HG02870 (cell line): ENCODE measurements around the gene JSRP1.

Source experiments
- ATAC-seq: cut with Tn5 transposase; IDR thresholded peaks from one replicate; pipeline ENCODE4 v1.9.1; 2021; ENCODE audit warnings: mild to moderate bottlenecking, moderate library complexity; ENCODE audit not compliant: unreplicated experiment

Gene JSRP1, protein sequence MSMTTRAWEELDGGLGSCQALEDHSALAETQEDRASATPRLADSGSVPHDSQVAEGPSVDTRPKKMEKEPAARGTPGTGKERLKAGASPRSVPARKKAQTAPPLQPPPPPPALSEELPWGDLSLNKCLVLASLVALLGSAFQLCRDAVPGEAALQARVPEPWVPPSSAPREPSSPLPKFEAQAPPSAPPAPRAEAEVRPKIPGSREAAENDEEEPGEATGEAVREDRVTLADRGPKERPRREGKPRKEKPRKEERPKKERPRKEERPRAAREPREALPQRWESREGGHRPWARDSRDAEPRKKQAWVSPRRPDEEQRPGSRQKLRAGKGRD

DNA sequence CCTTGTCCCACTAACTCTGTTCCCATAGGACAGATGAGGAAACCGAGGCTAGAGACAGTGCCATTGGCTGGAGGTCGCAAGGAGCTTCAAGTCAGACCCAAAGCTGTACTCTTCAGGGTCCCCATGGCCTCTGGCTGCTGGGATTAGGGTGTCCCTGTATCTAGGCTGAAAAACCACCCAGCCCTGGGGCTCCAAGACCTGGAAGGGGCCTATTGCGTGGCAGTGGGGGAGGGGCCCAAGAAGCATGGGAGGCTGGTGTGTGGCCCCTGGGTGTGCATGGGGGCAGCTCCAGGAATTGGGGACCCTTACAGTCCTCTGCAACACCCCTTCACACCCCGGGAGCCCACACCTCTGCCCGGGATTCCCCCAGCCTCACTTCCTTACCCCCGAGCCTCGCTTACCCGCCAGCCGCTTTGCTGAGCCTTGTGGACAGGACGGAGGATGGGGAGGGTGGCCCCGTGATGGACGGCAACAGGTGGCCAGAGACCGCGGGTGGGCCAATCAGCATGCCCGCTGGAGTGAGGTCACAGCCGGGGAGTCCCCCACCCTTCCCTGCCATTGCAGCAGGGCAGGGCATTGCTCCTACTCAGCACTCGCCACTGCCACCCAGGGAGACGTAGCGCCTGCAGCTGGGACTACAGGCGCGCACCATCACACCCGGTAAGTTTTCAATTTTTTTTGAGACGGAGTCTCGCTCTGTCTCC lies at the start of gene JSRP1:
Gene JSRP1 (minus strand): TSS at position 436 of the 704 bp plus-strand sequence. CDS start 1,103 bp downstream, outside the sequence.
- ATAC-seq = no peak

DNA sequence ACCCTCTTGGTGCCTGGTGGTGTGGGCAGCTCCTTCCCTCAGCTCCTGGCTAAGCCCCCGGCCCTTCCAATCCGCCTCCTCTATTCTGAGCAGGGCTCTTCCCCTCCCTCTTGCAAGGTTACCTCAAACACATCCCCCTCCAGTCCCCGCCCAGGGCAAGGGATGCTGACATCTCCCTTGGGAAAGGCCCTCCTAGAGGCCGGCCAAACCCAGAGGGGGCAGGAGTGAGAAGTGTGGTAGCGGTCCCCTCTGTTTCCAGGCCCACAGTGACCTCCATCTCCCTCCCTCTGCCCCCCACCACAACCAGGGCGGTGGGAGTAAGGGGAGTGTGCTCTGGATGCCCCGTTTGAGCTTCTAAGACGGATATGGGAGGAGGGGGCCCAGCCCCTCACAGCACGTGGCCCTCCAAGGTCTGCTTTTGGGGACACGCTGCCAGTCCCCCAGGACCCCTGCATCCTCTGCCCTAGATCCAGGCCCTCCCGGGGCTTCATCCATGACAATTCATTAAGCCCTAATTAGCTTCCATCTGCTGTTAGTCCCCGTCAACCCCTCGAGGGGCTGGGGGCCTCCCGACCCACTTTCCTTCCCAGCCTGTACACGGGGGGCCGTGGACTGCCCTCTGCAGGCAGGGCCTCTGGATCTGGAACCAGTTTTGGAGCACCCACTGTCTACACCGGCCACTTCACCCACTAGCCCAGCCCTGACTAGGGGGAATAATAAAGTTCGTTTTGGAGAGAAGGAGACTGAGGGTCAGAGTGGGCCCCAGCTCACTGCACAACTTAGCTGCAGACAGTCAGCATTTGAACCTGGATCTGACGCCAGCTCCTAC lies 49.4 kb upstream of the JSRP1 start:
- ATAC-seq = no peak

DNA sequence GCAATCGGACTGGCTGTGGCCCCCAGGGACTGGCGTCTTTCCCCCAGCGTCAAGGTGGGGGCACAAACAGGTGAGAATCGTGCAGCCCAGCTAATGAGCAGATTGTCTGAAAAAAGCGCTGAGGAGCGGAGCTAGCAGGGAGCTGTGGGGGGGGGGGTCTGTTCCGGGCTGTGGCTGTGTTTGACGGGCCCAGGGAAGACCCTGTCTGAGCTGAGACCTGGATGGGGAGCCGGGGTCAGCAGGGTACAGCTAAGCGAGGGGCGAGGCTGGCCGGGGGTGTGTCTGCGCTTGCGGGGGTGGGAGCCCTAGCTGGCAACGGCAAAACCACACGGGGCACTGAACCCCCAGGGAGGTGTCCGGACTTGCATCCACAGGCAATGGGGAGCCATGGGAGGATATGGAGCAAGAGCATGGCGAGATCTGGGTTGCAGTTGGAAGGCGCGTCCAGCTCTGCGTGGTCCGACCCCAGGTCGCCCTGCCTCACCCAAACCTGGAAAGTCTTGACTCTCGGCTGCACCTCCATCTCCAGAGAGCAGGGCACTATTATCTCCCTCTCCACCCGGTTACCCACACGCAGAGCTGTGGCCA lies 47.1 kb upstream of the JSRP1 start:
- ATAC-seq = no peak

DNA sequence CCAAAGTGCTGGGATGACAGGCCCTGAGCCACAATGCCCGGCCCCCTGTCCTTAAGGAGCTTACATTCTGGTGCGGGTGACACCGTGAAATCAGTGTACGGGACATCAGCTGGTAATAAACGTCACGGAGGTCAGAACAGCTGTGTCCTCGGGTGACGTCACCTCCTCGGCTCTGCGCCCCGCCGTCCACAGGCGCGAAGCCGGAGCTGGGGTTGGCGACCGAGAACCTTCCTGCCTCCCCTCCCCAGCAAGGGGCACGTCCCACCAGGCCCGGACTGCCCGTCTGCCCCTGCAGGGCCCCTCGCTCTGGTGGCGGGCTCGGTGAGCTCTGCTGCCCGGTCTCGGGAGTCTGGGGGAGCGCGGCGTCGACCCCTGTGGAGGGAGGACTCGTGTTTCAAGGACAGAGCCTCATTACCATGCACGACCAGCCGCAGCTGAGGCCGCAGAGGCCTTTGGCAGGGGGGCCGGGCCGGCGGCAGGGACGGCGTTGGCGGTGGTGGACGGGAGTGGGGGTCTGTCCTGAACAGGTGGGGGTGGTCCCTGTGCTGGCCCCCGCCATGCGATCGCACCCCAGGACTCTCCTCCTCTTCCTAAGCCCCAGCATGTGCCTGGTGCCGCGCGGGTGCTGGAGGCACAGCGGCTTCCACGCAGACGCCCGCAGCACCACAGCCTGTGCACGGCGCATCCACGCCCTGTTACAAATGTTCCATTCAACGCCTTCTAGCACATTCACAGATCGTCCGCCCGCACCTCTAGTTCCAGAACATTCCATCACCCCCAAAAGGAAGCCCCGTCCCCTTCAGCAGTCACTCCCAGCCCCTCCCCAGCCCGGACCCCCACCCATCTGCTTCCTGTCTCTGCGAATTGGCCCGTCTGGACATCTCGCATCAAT lies 46.3 kb upstream of the JSRP1 start:
- ATAC-seq = no peak

DNA sequence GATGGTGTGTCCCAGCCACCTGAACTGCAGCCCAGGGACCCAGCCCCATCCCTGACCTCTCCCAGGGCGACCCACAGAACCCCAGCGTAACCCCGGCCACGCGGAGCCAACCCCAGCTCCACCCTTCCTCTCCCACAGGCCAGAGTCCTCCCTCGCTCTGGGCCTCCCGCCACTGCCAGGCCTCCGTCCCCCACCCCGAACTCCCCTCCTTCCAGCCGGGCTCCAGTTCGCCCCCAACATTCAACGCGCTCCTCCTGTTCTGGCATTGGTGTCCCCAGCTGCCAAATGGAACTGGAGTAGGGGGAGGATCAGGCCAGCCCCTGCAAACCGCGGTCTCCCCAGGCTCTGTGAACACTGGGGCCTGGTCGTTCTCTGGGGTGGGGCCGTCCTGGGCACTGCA lies 44.3 kb upstream of the JSRP1 start:
- no peak for ATAC-seq

DNA sequence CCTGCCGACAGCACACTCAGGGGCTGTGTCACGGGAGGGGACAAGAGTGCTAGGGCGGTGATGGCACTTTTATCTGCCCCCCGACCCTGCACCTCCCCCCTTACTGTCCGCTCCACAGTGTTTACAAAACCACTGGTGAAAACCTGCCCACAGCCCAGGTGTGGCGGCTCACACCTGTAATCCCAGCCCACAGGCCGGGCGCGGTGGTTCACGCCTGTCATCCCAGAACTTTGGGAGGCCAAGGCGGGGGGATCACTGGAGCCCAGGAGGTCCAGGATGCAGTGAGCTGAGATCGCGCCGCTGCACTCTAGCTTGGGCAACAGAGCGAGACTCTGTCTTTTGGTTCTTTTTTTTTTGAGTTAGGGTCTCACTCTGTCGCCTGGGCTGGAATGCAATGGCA lies 39.9 kb upstream of the JSRP1 start:
- ATAC-seq = no peak

DNA sequence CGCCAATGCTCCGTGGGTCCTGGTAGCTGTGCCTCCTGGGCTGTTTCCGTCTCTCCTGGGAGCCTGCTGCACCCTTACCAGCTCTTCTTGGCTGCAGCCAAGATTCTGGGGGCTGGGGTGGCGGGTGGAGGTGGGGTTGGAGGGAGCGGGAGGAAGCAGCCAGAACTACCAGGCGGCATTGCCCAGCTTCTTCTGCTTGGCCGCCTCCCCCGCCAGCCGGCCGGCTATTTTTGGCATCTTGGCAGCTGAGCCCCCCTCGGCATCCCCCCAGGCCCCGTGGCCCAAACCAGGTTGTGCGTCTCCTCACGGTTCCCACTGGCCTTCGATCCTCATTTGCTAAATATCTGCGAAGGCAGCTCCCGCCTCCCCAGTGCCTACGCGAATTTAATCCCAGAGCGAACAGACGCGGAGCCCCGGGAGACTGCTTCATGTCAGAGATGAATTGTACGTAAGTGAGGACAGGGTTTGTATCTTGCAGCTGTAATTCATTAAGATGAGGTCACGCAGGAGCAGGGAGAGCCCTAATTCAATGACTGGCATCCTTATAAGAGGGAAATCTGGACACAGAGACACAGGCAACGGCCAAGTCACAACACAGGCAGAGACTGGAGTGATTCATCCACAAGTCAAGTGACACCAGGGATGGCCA lies 38.6 kb upstream of the JSRP1 start:
- ATAC-seq = no peak

DNA sequence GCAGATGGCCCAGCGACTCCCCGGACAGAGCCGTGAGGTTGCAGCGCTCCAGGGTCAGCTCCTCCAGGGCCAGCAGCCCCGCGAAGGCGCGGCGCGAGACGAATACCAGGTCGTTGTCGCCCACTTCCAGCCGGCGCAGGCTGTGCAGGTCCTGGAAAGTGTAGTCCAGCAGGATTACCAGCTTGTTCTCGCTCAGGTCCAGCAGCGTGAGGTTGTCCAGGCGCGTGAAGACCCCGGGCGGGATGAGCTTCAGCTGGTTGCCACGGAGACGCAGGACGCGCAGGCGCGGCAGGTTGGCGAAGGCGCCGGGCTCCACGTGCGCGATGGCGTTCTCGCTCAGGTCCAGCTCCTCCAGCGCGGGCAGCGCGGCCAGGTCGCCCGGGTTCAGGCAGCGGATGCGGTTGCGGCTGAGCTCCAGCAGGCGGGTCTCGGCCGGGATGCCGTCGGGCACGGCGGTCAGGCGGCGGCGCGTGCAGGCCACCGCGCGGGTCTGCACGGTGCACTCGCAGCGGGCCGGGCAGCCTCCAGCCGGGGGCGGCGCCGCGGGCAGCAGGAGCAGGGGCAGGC lies 35.1 kb upstream of the JSRP1 start:
- no peak for ATAC-seq

DNA sequence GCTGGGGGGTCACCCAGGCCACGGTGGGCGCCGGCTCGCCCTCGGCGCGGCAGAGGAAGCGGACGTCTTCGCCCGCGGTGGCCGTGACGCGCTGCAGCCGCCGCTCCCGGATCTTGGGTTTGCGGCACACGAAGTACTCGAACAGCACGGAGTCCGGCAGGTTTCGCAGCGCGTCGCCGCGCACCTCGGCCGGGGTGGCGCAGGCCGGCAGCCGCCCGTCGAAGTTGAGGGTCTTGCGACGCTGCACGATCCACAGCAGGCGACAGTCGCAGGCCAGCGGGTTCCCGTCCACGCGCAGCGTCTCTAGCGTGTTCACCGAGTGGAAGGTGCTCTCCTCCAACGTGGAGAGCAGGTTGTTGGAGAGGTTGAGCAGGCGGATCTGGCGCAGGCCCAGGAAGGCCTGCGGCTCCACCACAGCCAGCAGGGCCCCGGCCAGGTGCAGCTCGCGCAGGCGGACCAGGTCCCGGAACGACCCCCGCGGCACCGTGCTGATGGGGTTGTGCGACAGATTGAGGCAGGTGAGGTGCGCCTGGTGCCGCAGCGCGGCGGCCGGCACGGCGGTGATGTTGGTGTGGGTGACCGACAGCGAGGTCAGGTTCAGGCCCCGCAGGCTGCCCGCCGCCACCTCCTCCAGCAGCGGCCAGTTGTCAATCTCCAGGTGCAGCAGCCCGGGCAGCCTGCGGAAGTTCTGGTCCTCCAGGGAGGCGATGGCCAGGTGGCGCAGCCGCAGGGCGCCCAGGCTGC lies 34.4 kb upstream of the JSRP1 start:
- ATAC-seq = no peak

DNA sequence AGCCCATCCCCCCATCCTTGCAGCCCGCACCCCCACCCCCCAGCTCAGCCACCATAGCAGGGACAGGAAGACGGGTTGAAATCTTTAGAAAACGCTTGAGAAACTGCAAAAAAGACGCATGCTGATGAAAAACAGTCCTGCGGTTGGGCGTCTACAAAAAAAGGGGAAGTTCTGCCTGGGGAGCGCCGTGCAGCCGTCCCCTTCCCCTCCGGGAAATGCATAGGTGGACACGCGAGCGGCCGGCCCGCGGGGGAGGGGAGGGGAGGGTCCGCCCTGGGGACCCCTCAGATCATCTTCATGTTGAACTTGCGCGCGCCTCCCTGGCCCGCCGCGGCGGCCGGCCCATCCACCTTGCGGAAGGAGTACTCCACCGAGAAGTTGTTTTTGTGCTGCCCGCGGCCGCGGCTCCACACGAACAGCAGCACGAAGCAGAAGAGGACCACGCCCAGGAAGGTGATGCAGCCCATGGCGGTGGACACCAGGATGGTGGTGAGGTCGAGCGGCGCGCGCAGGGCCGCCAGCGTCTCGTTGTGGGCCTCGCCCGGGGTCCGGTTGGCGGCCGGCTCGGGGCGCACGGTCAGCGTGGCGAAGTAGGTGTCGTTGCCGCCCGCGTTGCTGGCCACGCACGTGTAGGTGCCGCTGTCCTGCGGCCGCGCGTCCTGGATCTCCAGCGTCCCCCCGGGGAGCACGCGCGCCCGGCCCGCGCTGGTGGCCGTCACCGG lies 33.7 kb upstream of the JSRP1 start:
- ATAC-seq = no peak

DNA sequence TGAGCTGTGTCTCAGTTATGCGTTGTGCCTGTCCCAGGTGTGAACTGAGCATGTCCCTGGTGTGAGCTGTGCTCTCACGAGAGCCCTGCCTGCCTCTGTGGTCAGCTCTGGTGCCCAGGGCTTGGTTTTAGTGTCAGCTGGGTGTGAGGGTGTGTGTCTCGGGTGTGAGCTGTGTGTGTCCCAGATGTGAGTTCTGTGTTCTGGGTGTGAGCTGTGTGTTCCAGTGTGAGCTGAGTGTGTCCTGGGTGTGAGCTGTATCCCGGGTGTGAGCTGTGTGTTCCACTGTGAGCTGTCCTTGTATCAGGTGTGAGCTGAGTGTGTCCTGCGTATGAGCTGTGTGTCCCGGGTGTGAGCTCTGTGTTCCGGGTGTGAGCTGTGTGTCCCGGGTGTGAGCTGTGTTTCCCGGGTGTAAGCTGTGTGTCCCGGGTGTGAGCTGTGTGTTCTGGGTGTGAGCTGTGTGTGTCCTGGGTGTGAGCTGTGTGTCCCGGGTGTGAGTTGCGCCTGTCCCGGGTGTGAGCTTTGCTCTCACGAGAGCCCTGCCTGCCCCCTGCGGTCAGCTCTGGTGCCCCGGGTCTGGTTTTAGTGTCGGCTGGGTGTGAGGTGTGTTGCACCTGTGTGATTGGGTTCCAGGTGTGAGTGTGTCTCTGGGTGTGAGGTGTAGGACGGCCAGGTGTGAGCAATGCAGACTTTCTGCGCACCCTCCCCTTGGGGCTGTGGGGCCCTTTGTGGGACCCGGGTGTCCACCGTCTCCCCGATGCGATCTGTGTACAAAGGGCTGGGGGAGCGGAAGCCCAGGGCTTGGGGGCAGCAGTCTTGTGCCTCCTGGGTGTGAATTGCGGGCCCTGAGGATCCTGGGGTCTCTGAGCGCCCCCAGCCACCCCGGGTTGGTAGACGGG lies 32.8 kb upstream of the JSRP1 start:
- ATAC-seq = no peak

DNA sequence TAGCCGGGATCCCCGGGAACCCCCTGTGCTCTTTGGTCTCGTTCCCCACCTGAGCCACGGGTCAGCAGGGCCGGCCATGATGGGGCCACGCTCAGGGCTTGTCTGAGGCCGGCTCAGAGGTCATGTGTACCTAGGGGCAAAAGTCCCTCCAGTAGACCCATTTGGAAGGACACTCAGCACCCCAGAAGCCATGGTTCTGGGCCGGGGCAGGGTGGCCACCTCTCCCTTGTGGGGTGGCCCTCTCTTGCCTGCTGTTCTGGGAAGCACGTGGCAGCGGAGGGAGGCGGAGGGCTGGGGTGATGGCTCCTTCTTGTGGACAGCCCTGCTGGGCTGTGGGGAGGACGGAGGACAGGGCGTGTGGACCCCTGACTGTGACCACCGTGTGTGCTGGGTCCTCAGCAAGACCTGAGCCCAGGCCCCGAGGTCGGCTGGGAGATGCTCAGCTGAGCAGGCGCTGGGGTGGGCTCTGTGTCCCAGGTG lies 32.2 kb upstream of the JSRP1 start:
- no peak for ATAC-seq

DNA sequence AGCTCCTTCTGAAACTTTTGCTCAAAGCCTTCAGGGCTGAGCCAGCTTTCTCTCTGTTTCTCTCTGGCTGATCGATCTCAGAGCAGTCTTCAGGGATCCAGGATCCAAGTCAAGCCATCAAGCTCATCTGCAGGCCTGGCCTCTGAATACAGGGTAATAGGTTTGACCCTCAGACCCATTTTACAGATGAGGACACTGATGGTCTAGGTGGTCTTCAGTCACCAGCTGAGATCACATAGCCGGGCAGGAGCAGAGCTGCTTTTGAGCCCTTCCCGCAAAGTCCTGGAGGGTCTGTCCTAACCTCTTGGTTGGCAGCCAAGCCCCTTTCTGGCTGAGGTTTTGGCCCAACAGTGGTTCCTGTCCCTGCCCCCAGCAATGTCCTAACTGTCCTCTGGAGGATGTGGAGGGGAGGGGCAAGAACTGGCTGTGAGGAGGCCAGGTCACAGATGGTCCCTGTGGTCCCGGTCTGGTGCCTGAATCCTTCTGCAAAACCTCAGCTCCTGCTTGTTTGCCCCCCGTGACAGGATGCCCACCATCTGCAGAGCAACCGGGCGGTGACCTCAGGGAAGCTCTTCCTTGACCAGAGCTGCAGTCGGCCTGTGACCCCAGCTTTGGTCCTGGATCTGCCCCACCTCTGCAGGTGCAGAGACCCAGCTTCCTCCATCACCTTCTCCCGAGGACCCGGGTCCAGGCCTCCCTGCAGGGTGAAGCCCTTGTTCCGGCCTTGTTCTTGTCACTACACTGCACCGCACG lies 31.5 kb upstream of the JSRP1 start:
- ATAC-seq = no peak

DNA sequence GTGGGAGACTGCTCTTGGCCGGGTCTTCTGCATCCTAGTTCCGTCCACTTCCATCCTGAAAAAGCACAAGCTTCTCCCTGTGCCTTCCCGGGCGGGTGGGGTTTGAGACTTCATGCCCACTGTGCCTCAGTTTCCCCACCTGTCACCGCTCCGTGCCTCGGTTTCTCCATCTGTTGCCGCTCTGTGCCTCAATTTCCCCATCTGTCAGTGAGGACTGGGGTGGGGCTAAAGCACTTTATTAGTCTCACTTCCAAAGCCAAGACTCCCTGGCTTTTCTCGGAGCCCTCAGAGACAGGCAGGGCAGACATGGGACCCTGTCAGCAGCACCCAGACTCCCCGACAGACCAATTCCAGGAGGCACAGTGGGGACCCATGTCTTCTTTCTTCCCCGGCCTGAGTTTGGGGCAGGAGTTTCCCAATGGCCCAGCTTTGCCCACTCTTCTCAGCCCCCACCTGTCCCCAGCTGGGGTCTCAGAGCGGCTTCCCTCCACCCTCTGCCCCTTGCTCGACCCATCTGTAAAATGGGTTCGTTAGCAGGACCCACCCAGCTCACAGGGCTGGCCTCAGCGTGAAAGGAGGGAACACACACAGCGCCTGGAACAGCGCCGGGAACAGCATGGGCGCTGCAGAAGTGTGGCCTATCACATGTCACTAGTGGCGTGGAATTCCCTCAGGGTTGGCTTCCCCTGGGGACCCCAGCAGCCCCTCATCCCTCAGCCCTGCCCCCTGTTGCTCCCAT lies 30.4 kb upstream of the JSRP1 start:
- ATAC-seq = no peak

DNA sequence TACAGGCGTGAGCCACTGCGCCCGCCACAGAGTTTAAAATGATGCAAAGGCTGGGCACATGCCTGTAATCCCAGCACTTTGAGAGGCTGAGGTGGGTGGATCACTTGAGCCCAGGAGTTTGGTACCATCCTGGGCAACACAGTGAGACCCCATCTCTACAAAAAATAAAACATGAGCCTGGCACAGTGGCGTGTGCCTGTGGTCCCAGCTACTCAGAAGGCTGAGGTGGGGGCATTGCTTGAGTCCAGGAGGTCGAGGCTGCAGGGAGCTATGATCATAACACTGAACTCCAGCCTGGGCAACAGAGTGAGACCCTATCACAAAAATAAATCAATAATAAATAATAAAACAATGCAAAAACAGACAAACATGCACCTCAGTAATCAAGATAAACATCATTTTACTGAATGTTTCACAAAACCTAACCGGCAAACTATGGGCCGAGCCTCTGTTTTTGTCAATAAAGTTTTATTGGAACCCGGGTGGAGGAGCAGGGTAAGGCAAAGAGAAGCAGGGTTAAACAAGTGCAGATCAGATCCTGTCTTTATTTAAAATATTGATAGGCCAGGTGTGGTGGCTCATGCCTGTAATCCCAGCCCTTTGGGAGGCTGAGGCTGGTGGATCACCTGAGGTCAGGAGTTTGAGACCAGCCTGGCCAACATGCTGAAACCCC lies 27.8 kb upstream of the JSRP1 start:
- ATAC-seq = no peak
